Activated T-cell treated with anti-CD3 and anti-CD28 coated beads for 4 hours (primary cell): Measurements from ENCODE around the gene CCDC27.
A peak's percentile ranks its signal among the peaks of the same experiment; 100 is the strongest.

Source experiments
- DNase-seq: peaks from one replicate; pipeline ENCODE4 v3.0.0-alpha.2; 2020

Gene CCDC27

DNA sequence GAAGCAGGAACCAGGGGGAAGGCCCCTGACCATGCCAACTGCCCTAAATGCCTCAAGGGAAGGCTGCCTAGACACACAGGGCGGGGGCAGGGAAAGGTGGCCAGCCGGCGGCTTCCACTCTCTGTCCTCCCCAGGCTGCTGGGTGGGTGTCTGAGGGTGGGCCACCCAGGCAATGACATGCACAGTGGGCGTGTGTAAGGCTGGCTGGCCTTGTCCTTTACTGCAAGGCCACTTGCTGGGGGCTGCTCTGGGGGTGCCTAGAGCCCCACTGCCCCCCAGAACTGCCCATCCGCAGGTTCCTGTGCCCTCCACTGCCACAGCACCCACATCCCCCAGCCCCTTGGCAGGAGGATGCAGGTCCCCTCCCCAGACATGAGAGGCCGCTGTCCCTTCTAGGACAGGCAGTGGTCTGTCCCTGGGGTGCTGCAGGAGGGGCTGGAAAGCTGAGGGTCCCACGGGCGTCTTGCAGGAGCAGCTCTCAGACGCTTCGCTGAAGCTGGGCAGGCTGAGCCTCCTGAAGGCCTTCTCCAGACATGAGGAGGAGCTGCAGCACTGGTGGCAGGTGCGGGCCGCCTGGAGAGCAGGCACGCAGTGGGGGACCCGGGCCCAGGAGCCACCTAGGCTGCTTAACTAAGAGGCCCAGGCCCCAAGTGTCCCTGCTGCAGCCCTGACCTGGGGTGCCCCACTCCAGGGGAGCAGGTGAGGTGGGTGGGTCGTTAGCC lies 10.1 kb downstream of the CCDC27 start:
- no peak for DNase-seq

DNA sequence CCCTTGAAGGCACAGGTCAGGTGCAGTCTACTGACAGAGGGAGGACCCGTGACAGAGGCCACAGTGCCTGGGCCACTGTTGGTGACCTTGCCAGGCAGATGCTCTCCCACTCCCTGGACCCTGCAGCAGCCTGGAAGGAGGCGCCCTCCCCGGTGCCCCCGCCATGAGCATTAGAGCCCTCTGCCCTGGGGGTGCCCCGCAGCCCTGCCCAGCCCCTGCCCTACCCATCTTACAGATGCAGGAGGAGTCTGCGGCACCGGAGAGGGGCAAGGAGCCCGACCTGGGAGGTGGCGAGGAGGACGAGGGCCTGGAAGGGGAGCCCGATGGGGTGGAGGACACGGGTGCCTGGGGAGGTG lies 10.6 kb downstream of the CCDC27 start:
- DNase-seq: no peak

DNA sequence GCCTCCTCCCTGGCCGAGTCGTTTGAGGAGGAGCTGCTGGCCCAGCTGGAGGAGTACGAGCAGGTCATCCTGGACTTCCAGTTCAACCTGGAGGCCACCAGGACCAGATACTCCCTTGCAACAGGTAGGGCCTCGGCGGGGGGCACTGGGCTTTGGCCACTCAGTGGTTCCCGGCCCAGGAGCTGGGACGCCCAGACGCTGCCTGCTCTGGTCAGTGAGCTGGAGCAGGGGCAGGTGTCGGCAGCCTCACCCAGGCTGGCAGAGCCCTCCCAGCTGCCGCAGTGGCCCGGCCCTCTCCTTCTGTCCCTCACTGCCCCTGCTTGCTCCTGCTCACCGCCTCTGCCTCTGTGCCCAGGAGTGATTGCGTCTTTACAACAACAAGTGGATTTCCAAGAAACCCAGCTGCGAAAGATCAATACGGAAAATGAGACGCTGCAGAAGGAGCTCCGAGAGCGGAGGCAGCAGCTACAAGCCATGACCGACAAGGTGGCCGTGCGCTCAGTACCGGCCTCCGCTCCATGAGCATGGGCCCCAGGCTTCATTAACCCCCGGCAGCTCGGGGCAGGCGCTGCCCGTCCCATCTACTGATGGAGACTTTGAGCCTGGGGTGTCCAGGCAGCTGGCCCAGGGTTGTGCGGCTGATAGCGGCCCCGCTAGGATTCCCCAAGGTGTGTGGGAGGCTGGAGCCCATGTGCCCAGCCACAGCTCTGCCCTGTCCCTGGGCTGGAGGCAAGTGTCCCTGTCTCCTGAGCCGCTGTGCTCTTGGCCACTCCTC lies 11.3 kb downstream of the CCDC27 start:
- DNase-seq: no peak

DNA sequence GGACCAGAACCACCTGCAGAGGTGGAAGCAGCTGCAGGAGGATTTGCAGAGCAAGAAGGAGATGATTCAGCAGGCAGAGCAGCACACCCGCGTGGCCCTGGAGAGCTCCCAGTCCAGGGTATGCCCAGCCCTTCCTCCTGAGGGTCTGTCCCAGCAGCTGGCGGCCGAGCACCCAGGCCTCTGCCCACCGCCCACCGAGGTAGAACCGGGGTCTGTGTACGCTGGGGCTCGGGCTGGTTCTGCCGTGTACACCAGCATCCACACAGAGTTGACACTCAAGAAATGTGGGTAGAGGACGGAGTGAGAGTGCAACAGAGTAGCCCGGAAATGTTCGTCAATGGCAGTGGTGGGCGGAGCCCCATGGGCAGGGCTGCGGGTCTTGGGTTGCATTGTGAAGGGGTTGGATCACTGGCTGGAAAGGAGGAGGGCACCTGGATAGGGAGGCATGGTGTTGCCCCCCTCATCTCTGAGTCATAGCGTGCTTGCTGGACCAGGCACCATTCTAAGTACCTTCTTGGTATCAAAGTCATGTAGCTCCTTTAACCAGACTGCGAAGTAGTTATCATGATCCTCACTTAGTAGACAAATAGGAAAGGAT lies 15.2 kb downstream of the CCDC27 start:
- no peak for DNase-seq

DNA sequence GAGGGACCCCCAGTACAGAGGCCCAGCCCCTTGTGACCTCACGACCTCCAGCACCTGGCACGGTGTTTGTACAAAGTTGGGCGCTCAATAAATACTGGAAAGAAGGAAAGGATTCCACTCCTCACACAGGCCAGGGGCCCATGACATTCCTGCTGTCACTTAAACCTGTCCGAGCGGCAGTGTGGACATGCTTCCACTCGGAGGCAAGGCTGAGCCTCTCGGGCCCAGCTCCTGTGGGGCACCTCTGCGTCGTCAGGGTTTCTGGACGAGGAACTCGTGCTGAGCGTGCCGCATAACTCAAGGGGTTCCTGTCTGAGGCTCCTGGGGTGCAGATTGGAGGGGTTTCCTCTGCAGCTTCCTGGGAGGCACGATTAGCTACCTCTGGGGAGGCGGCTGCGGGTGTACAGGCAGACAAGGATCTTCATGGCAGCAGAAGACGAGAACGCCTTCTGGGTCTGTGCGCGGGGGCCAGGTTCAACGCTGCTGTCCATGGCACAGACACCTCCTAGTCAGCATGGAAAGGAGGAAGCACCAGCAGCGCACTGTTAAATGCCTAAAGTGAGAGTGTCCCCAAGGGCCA lies 16.7 kb downstream of the CCDC27 start:
- no peak for DNase-seq

DNA sequence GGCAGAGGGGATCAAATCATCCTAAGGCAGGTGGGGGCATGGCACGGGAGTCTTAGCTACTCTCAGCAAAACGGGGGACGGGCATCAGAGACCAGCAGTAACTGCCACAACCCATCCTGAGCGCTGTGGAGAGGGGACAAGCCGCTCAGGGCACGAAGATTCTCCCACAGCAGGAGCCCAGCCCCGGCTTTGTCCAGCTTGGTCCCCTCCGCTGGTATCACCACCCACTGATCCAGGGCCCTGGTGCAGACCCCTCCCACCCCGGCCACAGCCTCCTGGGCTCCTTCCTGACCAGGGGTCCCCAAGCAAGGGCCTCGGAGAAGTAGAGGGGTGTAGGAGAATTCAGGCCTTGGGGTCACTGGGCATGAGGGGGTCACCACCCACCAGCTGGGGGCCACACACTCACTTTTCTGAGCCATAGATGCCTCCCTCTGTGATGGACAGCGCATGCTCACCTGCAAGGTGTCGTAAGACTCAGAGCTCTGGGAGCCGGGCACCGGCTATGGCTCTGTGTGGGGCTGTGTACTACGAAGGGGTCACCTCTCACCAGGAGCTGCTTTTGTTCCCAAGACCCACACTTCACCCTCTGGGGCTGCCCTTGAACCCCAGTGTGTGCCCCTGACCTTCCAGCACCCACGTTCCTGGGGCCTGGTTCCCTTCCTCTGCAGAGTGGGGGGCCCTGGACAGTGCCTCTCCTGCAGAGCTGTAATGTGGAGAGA lies 18.0 kb downstream of the CCDC27 start:
- no peak for DNase-seq

DNA sequence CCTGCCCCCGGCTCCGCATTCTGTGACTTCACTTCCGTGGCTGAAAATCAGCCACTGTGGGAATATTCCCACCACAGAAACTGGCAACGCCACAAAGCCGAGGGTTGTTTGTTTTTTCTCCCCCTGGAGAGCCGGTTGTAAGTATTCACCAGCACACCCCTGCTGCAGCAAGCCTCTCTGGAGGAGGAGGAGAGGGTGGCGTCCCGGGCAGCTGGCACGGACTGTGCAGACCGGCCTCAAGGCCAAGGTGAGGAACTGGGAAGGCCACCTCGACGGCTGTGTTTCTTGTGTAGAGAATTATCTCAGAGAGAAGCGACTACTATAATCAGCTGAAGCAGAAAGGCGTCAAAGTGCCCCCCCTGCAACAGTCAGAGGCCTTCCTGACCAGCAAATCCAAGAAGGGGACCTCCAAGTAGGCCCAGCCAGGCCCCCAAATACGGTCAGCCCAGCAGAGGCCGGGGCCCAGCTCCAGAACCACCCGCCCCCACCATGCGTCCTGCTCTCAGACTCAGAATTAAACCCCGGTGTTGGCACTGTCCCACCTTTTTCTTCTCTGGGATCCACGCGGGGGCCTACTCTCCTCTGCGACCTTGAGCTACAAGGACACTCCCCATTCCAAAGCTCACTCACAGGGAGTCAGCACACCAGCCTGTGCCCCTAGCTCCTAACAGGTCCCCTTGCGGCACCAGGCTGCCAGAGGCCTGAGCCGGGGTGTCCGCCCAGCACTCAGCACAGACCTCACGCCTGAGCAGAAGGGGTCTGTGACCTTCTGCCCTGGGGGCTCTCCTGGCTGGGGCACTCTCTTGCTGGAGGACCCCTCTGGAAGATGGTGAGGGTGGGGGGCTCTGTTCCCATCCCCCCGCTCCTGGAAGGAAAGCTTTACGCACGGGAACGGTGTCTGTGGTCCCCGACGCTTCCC lies 19.1 kb downstream of the CCDC27 start:
- DNase-seq: no peak

DNA sequence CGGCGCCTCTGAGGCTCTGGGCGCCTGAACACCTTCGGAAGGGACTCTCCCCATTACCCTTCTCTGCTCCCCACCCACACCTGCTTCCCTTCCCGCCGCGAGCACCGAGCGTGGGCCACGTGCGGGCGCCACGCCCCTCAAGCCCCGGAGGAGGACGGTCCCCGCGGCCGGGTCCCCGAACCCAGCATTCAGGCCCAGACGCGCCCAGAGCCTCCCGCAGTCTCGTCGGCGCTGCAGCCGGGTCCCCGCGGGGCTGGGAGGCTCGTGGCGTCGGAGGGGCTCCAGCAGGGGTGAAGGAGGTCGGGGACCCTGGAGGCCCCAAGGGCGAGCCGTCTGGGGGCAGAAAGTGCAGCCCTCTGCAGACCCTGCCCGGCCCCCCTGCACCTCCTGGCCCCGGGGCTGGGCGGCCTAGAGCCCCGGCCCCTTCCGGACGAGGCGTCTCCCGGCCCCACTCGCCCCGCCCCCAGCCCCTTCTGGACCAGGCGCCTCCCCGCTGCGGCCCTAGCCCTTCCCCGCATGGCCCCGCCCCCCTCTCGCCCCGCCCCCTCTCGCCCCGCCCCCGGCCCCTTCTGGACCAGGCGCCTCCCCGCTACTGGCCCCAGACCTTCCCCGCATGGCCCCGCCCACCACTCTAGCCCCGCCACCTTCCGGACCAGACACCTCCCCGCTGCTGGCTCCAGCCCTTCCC lies 19.9 kb downstream of the CCDC27 start:
- DNase-seq: peak; percentile 58

DNA sequence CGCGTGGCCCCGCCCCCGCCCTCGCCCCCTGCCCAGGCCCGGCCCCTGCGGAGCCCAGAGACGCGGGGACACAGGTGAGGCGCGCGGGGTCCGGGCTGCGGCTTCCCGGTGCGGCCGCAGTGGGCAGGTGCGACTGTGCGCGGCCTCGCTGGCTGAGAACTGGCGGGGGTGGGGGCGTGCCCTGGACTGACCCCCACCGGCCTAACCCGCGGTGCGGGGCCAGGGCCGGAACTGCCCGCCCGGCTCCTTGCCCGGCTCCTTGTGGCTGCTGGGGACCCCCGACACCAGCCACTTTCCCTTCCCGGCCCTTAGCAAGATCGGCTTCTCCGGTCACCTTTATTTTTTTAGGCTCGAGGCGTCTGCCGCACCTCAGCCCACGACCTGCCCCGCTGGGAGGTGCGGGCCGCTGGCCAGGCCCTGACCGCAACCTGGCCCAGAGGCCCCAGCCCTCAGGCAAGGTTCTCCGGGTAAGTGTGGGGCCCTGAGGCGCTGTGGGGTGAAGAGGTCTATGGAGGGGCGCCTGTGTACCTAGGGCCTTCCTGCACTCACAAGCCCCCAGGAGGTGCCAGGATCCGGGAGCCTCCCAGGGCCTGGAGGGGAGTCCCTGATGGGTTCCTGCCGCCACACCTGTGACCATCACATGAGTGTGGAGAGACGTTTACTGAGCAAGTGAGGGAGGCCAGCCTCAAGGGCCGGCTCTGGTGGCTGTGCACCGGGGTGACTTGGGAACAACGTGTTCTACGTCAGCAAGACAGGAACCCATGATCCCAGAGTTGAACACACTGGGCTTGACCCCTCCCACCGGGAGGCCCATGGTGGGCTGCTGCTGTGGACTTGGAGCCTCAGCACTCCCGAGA lies 20.7 kb downstream of the CCDC27 start, which contains the start of gene SMIM1:
TSS of gene SMIM1 (plus strand) at position 35 of the 857 bp plus-strand sequence. CDS start 2,625 bp downstream, outside the sequence.
- DNase-seq: no peak

DNA sequence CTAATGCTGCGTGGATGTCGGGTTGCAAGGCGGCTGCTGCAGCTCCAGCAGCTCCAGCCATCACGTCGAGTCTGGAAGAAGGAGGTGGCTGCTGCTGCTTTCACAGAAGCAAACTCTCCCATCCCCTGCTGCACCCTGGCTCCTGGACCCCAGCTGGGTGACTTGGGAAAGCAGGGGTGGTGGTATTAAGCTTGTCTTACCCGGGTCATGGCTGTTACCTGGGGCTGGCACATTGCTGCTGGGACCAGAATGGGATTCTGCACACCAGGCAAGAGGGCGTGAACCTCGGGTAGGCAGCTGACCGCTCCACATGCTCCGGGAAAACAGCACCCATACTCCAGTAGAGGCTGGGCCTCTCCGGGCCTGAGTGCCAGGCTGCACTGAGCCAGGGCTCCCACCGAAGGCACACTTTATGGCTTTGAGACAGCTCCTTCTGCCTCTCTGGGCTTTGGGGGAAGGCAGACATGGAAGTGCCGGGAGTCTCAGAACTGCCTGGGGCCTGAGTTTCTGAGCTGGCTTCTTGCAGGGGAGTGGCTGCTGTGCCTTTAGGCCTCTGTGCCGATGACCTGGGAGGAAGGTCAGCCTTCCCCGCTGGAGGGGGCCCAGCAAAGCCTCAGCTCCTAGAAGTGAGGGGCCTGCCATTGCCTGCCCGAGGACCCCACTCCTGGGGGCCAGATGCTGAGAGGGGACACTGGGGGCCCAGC lies 21.5 kb downstream of the CCDC27 start:
- no peak for DNase-seq

DNA sequence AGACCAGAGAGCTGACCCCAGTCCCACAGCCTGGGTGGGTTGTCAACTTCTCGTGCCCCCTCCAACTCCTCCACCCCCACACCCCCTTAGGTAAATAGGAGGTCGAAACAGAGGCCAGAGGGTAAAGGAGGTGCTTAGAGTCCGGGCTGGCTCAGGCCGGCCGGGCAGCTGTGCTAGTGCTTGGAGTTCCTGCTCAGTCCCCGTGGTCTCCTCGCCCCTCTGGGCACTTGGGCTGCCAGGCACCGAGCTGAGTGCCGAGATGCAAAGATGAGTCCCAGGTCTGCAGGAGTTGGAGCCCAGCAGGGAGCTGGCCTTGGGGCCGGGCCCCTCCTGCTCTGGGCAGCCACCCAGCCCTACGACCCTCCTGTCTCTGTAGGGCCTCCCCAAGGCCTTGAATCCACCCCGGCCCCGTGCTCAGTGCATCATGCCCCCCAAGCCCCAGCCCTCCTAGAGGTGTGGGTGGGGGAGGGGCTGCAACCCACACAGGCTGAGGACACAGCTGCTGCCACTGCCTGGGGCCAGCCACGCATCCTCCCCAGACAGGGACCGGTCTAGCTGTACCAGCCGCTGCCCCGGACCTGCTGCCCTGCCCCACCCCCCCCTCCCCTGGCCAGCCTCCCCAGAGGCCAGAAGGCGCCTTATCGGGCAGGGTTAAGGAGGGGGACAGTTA lies 22.2 kb downstream of the CCDC27 start:
- no peak for DNase-seq

DNA sequence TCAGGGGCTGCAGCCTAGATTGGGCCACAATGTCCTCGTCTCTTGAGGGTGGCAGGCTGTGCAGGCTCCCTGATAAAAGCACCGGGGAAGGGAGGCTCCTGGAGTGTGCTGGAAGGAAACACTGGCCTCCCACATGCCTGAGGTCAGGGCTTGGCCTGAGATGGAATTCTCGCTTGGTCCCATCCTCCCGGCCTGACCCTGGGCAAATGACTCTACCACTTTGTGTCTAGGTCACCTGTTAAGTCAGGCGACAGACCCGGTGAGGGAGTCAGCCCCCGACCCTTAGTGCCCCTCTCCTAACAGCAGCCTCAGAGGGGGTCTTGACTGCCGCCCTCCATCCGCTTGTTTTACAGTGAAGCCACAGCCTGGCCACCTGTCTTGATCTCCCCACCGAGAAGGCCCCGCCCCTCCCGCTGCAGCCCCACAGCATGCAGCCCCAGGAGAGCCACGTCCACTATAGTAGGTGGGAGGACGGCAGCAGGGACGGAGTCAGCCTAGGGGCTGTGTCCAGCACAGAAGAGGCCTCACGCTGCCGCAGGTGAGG lies 22.8 kb downstream of the CCDC27 start:
- DNase-seq: no peak

DNA sequence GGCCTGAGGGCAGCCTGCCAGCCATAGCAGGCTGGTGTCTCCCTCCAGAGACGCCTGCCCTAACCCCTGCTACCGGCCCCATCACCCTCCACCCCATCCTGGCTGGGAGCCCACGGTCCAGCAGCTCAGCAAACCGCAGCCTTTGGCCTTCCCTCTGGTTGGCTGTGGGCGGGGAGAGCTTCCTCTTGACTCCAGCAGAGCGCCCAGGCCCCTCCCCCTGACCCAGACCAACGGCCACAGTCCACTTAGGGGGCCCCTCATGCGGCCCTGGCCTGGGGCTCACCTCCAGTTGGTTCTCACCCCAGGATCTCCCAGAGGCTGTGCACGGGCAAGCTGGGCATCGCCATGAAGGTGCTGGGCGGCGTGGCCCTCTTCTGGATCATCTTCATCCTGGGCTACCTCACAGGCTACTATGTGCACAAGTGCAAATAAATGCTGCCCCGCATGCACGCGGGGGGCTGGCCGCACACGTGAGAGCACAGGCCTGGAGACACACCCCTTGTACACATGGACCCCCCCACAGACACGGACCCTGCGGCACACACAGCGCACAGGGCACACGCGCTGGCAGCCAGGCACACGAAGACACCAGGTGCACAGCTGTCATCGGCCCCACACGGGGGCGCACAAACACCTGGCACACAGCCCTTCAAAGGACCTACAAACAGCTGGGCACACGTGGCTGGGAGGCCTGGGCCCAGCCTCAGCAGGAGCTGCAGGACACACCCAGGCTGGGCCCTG lies 23.4 kb downstream of the CCDC27 start:
- peak; percentile 30 for DNase-seq

DNA sequence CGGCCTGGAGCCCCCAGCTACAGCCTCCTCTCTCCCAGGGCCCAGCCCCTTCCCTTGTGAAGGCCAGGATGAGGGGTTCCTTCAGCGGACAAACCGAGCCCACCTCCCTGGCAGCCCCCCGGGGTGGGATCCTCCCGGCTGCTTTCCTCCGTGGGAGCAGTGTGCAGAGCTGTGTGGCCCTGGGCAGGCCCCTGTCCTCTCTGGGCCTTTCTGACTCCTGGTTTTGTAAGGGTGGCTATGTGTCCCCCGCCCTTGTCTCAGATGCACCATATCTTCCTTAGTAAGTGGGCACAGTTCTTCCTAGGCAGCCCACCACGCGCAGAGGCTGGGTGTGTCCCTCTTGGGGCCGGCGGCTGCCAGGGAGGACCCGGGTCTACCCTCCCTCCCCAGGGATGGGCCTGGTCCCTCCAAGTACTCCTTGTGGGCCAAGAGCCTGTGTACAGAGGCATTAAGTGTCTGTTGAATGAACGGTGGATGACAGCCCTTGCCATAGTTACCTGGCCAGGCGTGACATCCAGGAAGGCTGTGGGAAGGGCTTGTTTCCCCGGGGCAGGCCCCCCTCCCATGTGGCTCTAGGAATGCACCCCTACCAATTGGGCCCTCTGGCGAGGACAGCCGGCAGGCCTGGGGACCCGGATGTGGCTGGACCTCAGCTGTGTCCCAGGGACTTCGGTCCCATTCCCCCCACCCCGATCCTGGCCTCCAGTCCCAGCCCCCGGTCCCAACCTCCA lies 24.1 kb downstream of the CCDC27 start:
- no peak for DNase-seq

DNA sequence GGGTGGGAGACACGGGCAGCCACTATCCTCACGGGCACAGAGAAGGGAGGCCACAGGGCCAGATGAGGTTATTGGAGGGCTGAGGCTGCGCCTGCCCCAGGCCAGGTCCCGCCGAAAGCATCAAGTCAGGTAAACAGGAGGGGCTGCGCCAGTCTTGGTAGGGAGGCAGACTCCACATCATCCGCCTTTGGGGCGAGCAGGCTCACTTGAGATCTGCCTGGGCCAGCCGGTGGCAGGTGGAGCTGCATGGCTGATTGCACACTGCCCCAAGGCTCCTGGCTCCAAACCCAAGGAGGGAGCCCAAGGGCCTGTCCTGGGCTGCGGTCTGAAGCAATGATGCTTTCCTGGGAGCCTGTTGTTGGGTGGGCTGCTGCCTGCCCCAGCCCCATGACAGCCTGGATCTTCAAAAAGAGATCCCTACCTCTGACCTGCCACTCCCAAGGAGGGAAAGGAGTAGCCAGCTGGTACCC lies 24.9 kb downstream of the CCDC27 start:
- DNase-seq: no peak

DNA sequence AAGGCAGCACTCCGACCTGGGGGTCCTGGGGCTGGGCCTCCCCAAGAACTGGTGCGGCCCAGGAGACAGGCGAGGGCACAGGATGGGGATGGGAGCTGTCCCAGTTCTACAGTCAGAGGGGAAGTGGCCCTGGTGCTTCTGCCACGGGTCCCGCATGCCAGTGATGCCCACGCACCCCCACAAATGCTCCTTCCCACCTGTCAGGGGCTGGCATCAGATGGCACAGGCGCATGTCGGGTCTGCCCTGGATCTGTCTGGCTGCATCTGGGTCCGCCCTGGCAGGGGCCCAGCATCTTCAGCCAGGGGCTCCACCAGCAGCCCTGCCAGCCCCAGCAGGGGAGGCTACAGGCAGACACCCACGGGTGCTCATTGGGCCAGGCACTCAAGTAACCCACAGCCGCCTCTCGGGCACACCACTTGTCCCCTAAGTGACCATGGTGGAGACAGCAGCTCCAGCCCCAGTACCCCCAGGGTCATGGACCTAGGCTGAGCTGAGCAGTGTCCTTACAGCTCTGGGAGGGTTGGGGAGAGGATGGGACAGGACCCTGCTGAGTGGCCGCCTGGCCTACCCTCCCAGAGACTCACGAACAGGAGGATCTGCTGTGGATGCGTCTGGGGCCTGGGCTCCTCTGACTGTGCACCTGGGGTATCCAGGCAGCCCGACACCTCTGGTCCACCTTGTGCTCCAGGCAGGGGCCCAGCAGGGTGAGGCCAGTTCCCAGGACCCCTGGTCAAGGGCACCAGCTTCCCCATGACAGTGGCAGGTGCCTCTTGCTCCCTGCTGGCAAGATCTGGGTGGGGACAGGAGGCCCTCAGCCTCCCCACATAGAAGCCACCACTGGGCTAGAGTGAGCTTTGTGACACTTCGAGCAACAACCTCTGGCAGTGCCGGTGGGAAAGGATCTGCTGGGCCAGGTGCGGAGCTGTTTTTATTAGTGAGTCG lies 25.7 kb downstream of the CCDC27 start:
- no peak for DNase-seq
